Stimulated activated CD4-positive, alpha-beta T cell treated with anti-CD3 and anti-CD28 coated beads, Interleukin-2, amount 100 ng/mL, for 24 hours (primary cell): ENCODE data around the gene DDIT3.

Experiments
- DNase-seq, 2 donors: peaks; one replicate each; pipeline ENCODE4 v3.0.0-alpha.2; 2020

The DDIT3 gene

GRCh38 chr12:57546438-57547287 lies 26.3 kb upstream of the DDIT3 start, which contains the start of gene DCTN2:
DCTN2 (minus strand) TSS chr12:57547192; CDS start chr12:57547063, 129 bp downstream.
- DNase-seq = peak; percentile 94

- DNase-seq = no peak
Observed at GRCh38 chr12:57545809-57546437, 25.6 kb upstream of the DDIT3 start.

GRCh38 chr12:57543581-57543980 lies 23.3 kb upstream of the DDIT3 start:
- DNase-seq = no peak

GRCh38 chr12:57541717-57542116 lies 21.4 kb upstream of the DDIT3 start:
- no peak for DNase-seq

- no peak for DNase-seq
Observed at GRCh38 chr12:57541001-57541400, 20.7 kb upstream of the DDIT3 start.

- DNase-seq = no peak
Observed at GRCh38 chr12:57539134-57539768, 18.9 kb upstream of the DDIT3 start.

GRCh38 chr12:57536597-57536942 lies 16.3 kb upstream of the DDIT3 start:
- DNase-seq = no peak

- no peak for DNase-seq
Observed at GRCh38 chr12:57535764-57536596, 15.7 kb upstream of the DDIT3 start.

- DNase-seq = no peak
Observed at GRCh38 chr12:57534991-57535543, 14.8 kb upstream of the DDIT3 start.

- no peak for DNase-seq
Observed at GRCh38 chr12:57534250-57534649, 13.9 kb upstream of the DDIT3 start.

- DNase-seq = no peak
Observed at GRCh38 chr12:57533108-57533507, 12.8 kb upstream of the DDIT3 start.

- no peak for DNase-seq
Observed at GRCh38 chr12:57531836-57532235, 11.5 kb upstream of the DDIT3 start.

- DNase-seq = no peak
Observed at GRCh38 chr12:57530396-57531142, 10.3 kb upstream of the DDIT3 start.

GRCh38 chr12:57529831-57530230 lies 9.5 kb upstream of the DDIT3 start:
- no peak for DNase-seq

GRCh38 chr12:57528831-57529555 lies 8.7 kb upstream of the DDIT3 start:
- DNase-seq = no peak

GRCh38 chr12:57528176-57528575 lies 7.9 kb upstream of the DDIT3 start:
- no peak for DNase-seq

GRCh38 chr12:57527184-57527583 lies 6.9 kb upstream of the DDIT3 start:
- DNase-seq = no peak

GRCh38 chr12:57526477-57527126 lies 6.3 kb upstream of the DDIT3 start:
- DNase-seq = no peak

GRCh38 chr12:57525615-57526383 lies 5.5 kb upstream of the DDIT3 start:
- DNase-seq = no peak
